Endothelial cell of coronary artery (primary cell): ENCODE data around the gene CDK16. TPM values are rescaled to one million over a fixed set of nuclear protein-coding genes. Genes with fewer than 3 reads are reported as not detected.

ENCODE experiments used
- total RNA-seq: library from RNA; depleted of rRNA; stranded (reverse); fragments of >200 nt; gene quantifications from 2 replicates; pipeline ENCODE4 v1.2.3, GENCODE V29; 2014

The CDK16 gene
- total RNA-seq, result 46.4 and 59.8 TPM in 2 replicates

DNA sequence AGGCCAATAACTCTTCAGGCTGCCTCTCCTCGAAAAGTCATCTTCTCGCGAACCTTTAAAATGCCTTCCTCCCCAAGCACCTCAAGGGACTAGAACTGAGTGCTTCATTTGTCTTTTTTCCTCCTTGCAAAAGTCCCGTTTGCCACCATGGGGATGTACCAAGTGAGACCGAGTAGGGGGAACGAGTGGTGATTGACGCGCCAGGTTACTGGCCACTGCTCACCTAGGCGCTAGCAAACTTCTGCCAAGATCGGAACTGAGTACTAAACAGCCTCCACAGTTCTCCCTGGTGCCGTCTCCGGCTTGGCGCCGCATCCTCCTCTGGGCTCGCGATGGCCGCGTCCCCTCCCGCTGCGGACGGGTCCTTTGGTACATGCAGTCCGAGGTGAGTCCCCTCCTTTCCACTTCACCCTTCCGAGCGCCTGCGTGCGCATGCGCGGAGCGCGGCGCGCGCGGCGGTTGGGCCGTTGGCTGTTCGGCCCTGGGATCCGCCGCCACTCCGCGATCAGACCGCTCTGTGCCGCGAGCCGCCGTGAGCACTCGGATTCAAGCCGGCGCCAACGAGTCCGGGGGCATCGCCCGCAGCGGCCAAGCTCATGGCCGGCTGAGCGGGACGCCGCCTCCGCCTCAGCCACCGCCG lies at the start of gene CDK16:
CDK16 (plus strand) TSS at position 402 of the 640 bp plus-strand sequence. CDS start 4,877 bp downstream, outside the sequence.

DNA sequence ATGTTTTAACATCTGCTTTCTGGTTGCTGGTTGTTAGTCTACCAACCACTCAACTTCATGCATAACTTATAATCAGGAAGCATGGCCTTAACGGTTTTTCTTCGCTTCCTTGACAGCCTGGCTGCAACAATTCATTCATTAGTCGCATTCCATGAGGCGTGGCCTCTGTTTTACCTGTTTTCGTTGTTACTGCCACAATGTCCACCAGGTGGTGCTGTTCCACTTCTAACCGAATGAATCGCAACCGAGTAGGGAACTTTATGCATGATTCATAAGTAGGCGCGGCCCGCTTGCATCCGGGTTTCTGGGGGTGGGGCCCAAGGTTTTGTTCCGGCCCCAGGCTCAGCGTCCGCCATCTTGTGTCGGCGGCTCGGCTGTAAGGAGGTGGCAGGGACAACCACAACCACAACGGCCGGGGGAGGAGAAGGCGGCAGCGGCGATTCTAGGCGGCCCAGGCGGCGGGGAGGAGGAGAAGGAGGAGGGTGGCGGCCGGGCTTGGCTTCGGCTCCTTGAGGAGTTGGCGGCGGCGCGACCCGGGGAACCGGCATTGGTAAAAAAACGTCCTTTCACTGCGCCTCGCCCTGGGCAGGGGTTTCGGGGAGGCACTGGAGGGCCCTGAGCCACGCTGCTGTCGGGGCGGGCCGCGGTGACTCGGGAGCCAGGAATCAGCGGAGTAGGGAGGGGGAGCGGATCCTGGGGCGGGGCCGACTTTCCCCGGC lies 24.8 kb upstream of the CDK16 start, which contains the start of gene UBA1:
UBA1 (plus strand) TSS at position 355 of the 719 bp plus-strand sequence. CDS start 4,974 bp downstream, outside the sequence.

DNA sequence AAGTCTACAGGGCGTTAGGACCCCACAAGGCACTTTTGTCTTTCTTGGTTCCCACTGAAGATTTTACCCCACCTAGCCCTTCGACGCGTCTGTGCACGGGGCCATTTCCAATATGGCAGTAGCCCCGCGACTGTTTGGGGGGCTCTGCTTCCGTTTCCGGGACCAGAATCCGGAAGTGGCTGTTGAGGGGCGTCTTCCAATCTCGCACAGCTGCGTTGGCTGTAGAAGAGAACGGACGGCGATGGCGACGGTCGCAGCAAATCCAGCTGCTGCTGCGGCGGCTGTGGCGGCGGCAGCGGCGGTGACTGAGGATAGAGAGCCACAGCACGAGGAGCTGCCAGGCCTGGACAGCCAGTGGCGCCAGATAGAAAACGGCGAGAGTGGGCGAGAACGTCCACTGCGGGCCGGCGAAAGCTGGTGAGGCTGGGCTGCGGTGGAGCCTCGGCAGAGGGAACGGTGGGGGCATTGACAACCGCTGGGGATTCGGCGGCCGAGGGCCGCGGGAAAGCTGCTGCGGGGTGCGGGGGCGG lies 14.4 kb downstream of the CDK16 start, which contains the start of gene USP11:
USP11 (plus strand) TSS at position 207 of the 530 bp plus-strand sequence; CDS start at position 242, 35 bp downstream.

Other genes starting within 250 kb of the CDK16 start
- 0.27 and 0.66 TPM in 2 replicates for gene RGN, start 140.2 kb upstream of the CDK16 start, total RNA-seq
- 59.5 and 64.7 TPM in 2 replicates for gene NDUFB11, start 74.0 kb upstream of the CDK16 start, total RNA-seq
- 62.1 and 67.9 TPM in 2 replicates for gene RBM10, start 73.5 kb upstream of the CDK16 start, total RNA-seq
- 125 and 140 TPM in 2 replicates for gene UBA1, start 24.9 kb upstream of the CDK16 start, total RNA-seq
- gene USP11, start 14.3 kb downstream of the CDK16 start, total RNA-seq, result 26.1 and 27.5 TPM in 2 replicates
- gene ZNF157, start 151.9 kb downstream of the CDK16 start, total RNA-seq, result not detected in 2 replicates